IPS-NIHi11 (cell line): Measurements from ENCODE around the gene RMDN3.

Source experiments
- DNase-seq: peaks from one replicate; pipeline ENCODE4 v3.0.0; 2012; ENCODE audit warnings: mixed read lengths, low spot score

The RMDN3 gene, protein sequence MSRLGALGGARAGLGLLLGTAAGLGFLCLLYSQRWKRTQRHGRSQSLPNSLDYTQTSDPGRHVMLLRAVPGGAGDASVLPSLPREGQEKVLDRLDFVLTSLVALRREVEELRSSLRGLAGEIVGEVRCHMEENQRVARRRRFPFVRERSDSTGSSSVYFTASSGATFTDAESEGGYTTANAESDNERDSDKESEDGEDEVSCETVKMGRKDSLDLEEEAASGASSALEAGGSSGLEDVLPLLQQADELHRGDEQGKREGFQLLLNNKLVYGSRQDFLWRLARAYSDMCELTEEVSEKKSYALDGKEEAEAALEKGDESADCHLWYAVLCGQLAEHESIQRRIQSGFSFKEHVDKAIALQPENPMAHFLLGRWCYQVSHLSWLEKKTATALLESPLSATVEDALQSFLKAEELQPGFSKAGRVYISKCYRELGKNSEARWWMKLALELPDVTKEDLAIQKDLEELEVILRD

GRCh38 chr15:40754883-40755811, at the start of gene RMDN3:
Gene RMDN3 (minus strand): TSS chr15:40755254. CDS start chr15:40754783, 471 bp downstream.
- peak; percentile 97 for DNase-seq

DNA sequence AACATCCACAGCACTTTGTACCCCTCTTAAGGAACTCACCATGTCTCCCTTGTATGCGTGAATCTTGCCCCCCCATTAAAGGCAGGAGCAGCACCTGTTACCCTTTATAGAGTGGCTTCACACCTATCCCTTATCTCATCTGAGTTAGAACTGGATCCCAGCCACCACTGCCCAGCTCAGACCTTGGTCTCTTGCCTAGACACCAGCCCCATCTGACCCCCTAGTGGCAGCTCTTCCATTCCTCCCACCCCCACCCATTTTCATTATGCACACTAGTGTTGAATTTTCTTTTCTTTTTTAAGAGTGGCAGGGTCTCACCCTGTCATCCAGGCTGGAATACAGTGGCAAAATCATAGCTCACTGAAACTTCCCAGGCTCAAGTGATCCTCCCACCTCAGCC, 48.6 kb upstream of the RMDN3 start:
- no peak for DNase-seq

DNA sequence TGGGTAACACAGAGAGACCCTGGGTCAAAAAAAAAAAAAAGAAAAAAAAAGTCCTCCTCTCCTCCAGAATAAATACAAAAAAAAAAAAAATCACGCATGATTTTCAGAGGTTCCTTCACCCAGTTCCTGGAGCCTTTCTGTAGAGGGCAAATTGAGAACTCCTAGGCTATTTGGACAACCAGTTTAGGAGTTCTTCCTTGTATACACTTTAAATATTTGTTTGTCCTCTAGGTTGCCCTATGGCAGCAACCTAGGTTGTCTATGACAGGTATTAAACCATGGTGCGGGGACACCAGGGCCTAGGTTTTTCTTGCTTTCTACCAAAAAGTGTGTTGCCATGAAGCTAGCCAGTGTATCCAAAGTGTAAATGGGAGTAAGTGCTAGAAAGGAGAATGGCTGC, 48.0 kb upstream of the RMDN3 start:
- no peak for DNase-seq

- no peak for DNase-seq
Observed at GRCh38 chr15:40799523-40799922, 44.5 kb upstream of the RMDN3 start.

DNA sequence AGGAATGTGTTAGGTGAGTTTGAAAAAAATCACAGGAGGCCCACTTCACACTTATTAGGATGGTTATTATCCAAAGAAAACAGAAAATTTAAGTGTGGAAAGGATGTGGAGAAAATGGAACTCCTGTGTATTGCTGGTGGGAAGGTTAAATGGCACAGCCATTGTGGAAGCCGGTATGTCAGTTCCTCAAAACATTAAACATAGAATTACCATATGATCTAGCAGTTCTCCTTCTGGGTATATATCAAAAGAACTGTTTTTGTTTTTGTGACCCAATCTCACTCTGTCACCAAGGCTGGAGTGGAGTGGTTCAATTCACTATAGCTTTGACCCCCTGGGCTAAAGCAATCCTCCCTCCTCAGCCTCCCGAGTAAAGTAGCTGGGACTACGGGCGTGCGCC, 41.5 kb upstream of the RMDN3 start:
- no peak for DNase-seq

GRCh38 chr15:40796041-40796440, 41.0 kb upstream of the RMDN3 start:
- DNase-seq = no peak

DNA sequence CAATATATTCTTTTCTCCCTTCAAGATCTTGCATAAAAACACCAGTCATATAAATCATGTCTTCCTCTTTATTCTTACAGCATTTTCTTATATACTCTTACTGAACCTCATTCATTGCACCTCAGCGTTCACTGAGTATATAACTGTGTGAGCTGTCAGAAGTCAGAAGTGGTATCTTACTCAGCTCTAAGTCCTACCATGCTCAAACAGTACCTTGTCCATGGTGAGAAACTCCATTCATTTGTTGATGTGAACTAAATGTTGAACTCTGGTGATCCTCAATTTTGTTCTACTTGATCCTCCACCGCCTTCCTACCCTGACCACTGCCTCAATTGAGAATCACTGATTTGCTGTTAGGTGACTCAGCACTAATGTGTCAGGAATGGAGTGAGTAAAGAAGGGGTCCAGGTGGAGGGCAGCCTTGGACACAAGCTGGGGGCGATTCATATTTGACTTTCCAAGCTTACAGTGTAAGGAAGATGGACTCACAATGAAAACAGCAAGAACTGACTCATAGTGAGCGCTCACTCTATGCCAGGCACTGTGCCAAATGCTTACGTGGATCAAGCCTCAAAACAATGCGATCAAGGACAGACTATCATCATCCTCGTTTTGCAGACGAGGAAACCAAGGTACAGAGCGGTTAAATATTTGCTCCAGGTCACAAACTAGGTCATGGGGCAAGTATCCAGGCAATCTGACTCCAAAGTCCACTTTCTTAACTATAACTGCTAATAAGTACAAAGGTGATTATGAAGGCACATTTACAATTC, 38.3 kb upstream of the RMDN3 start:
- DNase-seq = no peak

GRCh38 chr15:40792394-40792793, 37.3 kb upstream of the RMDN3 start:
- DNase-seq = no peak

DNA sequence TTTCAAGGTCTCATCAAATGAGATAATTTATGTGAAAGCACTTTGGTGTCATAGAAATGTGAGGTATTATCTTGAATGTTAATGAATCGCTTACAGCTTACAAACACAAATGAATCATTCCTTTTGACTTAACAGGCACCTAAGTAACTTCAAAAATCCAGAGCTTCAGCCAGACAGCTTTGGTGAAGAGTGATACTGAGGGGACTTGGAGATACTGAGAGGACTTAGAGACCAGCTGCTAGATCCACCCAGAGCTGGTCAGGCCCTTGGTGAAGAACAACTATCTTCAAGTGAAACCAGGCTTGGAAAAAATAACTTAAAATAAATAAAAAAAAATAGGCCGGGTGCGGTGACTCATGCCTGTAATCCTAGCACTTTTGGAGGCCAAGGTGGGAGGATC, 35.7 kb upstream of the RMDN3 start:
- DNase-seq = no peak

GRCh38 chr15:40789999-40790398, 34.9 kb upstream of the RMDN3 start:
- no peak for DNase-seq

DNA sequence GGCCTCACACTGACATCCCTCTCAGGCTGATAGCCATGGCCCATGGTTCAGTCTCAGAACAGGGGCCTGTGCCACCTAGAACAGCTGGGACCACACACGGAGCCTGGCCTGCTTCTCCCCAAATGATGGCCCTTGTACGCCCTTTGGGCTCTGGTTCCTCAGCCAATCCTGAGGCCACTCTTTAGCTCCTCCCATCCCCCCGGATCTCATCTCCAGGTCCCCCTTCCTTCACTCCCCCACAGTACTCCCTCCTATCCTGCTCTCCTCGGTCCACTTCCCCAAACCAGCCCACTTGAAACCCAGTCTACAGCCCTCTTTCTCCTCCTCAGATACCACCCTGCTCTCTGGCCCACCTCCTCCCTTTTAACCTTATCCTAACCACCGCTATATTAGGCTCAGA, 34.1 kb upstream of the RMDN3 start:
- no peak for DNase-seq

DNA sequence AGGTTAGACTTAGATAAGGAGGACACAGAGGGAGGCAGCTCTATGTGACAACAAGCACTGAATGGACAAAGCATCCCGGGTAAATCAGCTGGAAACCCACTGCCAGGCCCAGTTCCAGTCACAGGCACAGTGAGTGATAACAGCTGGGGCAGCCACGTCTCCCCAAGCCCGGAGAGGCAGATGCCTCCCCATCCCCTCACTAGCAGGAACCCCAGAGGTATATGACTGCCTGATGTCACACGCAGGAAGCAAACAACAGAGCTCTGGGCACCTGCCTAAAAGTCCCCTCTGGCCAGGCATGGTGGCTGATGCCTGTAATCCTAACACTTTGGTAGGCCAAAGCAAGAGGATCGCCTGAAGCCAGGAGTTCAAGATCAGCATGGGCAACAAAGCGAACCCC, 32.9 kb upstream of the RMDN3 start:
- DNase-seq = no peak

DNA sequence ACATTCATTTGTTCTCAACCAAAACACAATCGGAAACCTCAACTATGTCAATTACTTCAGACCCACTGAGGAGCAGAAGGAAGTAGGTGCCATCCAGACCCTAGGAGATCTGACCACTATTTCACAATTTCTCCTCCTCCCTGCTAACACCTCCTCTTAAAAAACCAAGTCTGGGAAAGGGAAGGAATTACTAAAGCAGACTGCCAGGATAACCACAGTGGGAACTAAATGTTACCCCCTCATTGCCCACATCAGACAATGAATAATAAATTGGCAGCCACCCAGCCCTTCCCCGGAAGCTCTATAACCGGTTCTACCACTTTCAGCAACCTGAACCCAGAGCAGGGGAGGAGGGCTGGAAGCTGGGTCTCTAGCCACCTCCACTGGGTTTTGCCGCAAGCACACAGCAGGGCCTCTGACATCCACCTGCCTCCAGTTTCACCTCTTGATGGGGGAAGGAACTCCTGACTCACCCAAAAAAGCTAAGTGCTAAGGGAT, 32.3 kb upstream of the RMDN3 start:
- peak; percentile 76 for DNase-seq

- DNase-seq = no peak
Observed at GRCh38 chr15:40785814-40786213, 30.8 kb upstream of the RMDN3 start.

DNA sequence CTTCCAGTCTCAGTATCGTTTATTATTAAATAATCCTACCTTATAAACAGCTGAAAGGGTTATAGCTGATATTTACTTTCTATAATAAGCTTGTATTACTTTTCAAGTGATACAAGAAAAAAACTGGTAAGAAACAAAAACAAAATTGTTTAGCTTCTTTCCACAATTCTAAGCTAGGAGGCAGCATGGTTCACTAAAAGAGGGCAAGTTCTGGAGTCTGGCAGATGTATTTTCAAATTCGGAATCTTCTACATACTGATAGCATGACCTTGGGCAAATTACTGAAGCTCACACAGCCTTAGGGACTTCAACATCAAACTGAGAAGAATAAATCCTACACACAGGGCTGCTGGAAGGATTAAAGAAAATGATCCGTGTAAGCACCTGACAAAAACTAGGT, 30.1 kb upstream of the RMDN3 start:
- no peak for DNase-seq

GRCh38 chr15:40782609-40783227, 27.7 kb upstream of the RMDN3 start:
- DNase-seq = peak; percentile 68

- no peak for DNase-seq
Observed at GRCh38 chr15:40776537-40777141, 21.6 kb upstream of the RMDN3 start.

GRCh38 chr15:40775740-40776536, 20.9 kb upstream of the RMDN3 start:
- DNase-seq = no peak

DNA sequence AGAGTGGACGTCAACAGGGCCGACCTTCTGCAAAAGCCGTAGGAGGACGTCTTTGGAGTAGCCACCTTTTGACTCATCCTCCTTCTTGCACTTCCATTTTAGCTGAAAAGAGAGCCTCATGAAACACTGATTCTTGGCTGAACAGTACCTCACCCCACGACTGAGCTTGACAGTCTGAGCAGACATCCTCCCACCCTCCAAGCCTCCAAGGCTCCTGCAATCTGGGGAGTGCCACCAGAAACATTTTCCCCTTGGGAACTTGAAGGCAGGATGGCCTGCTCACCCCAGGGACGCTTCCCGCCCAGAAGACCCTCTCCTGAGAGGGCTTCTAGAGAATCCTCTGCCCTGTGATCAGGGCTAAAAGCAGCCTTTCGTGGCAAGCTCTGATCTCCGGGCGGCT, 20.0 kb upstream of the RMDN3 start:
- no peak for DNase-seq

GRCh38 chr15:40773902-40774301, 18.8 kb upstream of the RMDN3 start:
- no peak for DNase-seq
